ENCODE data around the gene C5. TPM values are rescaled to one million over a fixed set of nuclear protein-coding genes. Genes with fewer than 3 reads are reported as not detected.

Gene C5
- total RNA-seq, 4 donors from 2014 or later = 3.6 to 6.6 (median 4.6) TPM

DNA sequence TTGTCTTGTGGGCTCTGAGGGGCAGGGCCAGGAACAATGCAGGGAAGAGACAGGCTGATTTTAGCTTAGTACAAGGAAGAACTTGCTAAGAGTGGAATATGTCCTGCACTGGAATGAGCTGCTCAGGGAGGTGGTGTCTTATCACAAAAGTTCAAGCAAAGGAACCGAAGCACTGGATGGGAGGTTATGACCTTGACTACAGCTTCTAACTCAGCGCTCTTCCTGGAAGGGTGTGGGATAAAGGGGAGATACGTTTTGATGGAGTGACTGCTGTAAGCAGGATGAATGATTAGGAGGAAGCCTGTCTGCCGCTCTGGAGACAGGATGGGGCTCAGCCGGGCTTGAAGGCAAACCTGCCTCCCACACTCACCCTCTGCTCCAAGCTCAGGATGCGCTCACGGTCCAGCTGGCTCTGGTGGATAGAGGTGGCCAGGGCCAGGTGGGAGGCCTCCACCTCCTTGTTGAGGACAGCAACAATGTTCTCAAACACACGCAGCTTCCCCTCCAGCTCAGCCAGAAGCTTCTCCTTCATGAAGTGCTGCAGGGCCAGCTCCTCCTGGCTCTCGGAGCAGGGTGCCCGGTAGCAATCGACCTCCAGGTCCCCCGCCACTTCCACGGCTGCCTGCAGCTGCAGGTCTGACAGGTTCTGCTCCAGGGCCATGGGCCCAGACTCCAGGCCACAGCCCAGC lies 137.0 kb downstream of the C5 start:
- H3K4me3 ChIP-seq = no peak overlapping the region
- H3K9me3 ChIP-seq = peaks cover 0 to 3% (median 0%) of the 10 kb centered on the region in 4 donors
- no peak for TF ChIP-seq POLR2A (IDR thresholded peaks at IDR 0.05; ENCODE audit: low read depth)
- TF ChIP-seq, protein P1, sequence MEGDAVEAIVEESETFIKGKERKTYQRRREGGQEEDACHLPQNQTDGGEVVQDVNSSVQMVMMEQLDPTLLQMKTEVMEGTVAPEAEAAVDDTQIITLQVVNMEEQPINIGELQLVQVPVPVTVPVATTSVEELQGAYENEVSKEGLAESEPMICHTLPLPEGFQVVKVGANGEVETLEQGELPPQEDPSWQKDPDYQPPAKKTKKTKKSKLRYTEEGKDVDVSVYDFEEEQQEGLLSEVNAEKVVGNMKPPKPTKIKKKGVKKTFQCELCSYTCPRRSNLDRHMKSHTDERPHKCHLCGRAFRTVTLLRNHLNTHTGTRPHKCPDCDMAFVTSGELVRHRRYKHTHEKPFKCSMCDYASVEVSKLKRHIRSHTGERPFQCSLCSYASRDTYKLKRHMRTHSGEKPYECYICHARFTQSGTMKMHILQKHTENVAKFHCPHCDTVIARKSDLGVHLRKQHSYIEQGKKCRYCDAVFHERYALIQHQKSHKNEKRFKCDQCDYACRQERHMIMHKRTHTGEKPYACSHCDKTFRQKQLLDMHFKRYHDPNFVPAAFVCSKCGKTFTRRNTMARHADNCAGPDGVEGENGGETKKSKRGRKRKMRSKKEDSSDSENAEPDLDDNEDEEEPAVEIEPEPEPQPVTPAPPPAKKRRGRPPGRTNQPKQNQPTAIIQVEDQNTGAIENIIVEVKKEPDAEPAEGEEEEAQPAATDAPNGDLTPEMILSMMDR (IDR thresholded peaks at IDR 0.05) = no peak
- intact Hi-C loops (cut with DNase I) = no loop called here
- 85% methylated on average over 7 of the region's 13 CpGs for WGBS
- H3K4me1 ChIP-seq = peaks cover 12 to 41% (median 35%) of the 10 kb centered on the region in 4 donors
- H3K36me3 ChIP-seq = peaks cover 0 to 50% (median 23%) of the 10 kb centered on the region in 4 donors
- no peak for DNase-seq (ENCODE audit: extremely low spot score)
- H3K27me3 ChIP-seq = no peaks in the 10 kb centered on the region
- H3K27ac ChIP-seq (replicated peaks in 1 of 4) = no peak overlapping the region

DNA sequence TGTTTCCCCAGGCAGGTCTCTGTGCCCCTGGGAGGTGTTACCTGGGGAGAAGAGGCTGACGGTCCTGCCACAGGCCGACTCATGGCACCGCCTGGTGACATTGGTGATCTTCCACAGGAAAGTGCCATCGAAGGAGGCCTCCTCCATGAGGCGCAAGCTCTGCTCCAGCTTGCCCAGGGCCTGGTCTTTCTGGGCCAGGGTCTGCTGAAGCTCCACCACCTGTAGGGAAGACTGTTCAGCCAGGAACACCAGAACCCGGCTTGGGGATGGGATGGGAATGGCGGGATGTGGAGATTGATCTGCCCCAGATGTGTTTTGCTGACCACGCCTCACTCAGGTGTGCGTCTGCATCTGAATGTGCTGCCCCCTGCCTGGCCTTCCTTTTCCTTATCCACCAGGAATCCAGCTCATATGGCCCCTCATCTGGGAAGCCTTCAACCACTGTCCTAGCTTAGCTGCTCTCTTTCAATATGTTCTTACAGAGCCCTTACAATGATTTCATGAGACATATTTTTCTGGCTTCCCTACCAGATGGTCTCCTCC lies 138.7 kb downstream of the C5 start:
- Histone ChIP-seq H3K27me3 (no peaks in the 10 kb centered on the region), H3K27ac (replicated peaks in 1 of 4) (no peak overlapping the region), H3K4me1 (peaks cover 6 to 32% (median 25%) of the 10 kb centered on the region in 4 donors), H3K4me3 (no peak overlapping the region), H3K36me3 (peaks cover 0 to 55% (median 23%) of the 10 kb centered on the region in 4 donors), H3K9me3 (no peaks in the 10 kb centered on the region)
- WGBS = 100% methylated on average over 7 of the region's 9 CpGs
- intact Hi-C loops (cut with DNase I) = no loop called here
- DNase-seq (ENCODE audit: extremely low spot score) = no peak
- TF ChIP-seq POLR2A (IDR thresholded peaks at IDR 0.05; ENCODE audit: low read depth) (no peak), EP300 (IDR thresholded peaks at IDR 0.05) (no peak)
- TF ChIP-seq, protein P1 (IDR thresholded peaks at IDR 0.05) = no peak

DNA sequence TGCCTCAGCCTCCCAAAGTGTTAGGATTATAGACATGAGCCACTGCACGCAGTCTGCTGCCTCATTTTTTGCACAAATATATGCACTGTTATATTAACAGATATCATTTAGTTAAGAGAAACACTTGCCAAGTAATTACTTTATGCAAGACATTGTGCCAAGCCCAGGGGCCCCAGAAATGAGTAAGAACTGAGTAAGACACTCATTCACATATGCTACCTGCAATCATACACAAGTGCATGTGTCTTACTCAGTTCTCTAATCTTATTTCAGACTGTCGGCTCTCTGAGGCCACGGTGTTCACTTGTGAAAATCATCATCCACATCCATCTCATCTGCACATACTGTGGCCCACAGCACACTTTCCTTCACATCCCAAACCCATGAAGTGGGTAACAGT lies 139.4 kb downstream of the C5 start:
- WGBS = 89% methylated on average over 3 of the region's 3 CpGs
- no peak for TF ChIP-seq POLR2A (IDR thresholded peaks at IDR 0.05; ENCODE audit: low read depth)
- TF ChIP-seq EP300 (IDR thresholded peaks at IDR 0.05) = no peak
- TF ChIP-seq POLR2AphosphoS5 (IDR thresholded peaks at IDR 0.05) = no peak
- TF ChIP-seq, protein P1 (IDR thresholded peaks at IDR 0.05) = no peak
- no peak for DNase-seq (ENCODE audit: extremely low spot score)
- no peaks in the 10 kb centered on the region for H3K27me3 ChIP-seq
- peaks cover 6 to 25% (median 18%) of the 10 kb centered on the region in 4 donors for H3K4me1 ChIP-seq
- H3K27ac ChIP-seq (replicated peaks in 1 of 4) = no peak overlapping the region
- H3K36me3 ChIP-seq = peaks cover 0 to 55% (median 23%) of the 10 kb centered on the region in 4 donors
- H3K9me3 ChIP-seq = no peaks in the 10 kb centered on the region
- intact Hi-C loops (cut with DNase I) = no loop called here
- no peak overlapping the region for H3K4me3 ChIP-seq

DNA sequence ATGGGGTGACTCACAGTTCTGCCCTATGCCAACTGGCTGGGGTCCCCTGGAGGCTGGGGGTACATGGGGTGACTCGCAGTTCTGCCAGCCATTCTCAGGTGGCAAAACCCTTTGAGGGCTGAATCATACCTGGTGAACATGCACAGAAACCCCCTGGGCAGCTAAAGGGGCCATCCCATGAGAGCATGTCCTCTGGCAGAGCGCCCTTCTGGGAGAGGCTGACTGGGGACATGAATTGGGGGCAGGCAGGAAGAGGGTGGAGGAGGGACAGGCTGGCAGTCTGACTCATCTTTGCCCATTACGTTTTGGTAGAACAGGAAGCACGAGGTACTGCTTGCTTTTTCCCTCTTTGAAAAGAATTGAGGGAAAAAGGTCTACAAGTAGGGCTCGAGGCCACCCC lies 140.2 kb downstream of the C5 start:
- peaks cover 0 to 59% (median 24%) of the 10 kb centered on the region in 4 donors for H3K36me3 ChIP-seq
- WGBS = 65% methylated on average over 4 of the region's 5 CpGs

More for the DNA sequence above, 140.2 kb downstream of the C5 start:
- intact Hi-C loops (cut with DNase I) = no loop called here
- H3K27me3 ChIP-seq = no peaks in the 10 kb centered on the region
- H3K9me3 ChIP-seq = no peaks in the 10 kb centered on the region
- TF ChIP-seq EP300 (IDR thresholded peaks at IDR 0.05) (no peak), POLR2A (IDR thresholded peaks at IDR 0.05; ENCODE audit: low read depth) (no peak), POLR2AphosphoS5 (IDR thresholded peaks at IDR 0.05) (no peak)
- TF ChIP-seq, protein P1 (IDR thresholded peaks at IDR 0.05) = no peak
- H3K4me3 ChIP-seq = no peak overlapping the region
- H3K27ac ChIP-seq (replicated peaks in 1 of 4) = no peak overlapping the region
- DNase-seq (ENCODE audit: extremely low spot score) = no peak
- H3K4me1 ChIP-seq = peaks cover 6 to 17% (median 12%) of the 10 kb centered on the region in 4 donors
